Measurements from ENCODE around the gene VPS13D.

The VPS13D gene

DNA sequence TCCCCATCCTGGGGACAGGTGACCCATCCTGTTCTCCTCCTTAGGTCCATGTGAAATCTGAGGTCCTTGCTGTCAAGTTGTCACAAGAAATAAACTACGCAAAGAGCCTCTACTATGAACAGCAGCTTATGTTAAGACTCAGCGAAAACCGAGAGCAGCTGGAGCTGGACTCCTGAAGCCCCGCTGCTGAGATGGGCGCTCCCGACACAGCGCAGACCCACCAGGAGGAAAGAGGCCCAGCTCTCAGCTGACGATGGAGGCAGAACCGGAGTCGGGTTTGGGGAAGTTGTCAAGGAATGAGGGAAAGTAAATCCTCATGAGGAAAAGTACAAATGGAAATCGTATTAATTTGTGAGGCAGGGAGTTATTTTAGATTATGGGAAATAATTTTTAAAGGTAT is 279.0 kb downstream of the VPS13D start:
- Histone ChIP-seq H3K4me1 (ENCODE audit: control insufficient read depth, low read depth, low read length) (peaks cover 2% of the 10 kb centered on the region), H3K56ac (ENCODE audit: low read length) (no peak overlapping the region), H3K4me2 (ENCODE audit: low read length) (no peak overlapping the region), H4K8ac (ENCODE audit: low read depth, low read length) (no peak overlapping the region), H2BK5ac (ENCODE audit: low read length) (no peak overlapping the region), H3K23ac (ENCODE audit: low read length) (no peak overlapping the region), H3K27me3 (ENCODE audit: insufficient read depth, low read length, poor library complexity) (no peaks in the 10 kb centered on the region), H3K9ac (ENCODE audit: low read length) (no peak overlapping the region), H3K36me3 (ENCODE audit: control insufficient read depth, insufficient read depth, low read length) (no peaks in the 10 kb centered on the region), H3K18ac (ENCODE audit: low read length) (no peak overlapping the region), H3K4ac (ENCODE audit: low read depth, low read length) (no peak overlapping the region), H3K4me3 (ENCODE audit: low read length) (no peak overlapping the region), H2BK15ac (replicated peaks; ENCODE audit: low read depth) (no peak overlapping the region), H4K5ac (ENCODE audit: low read length) (no peak overlapping the region), H2AK5ac (ENCODE audit: low read length) (no peak overlapping the region), H3K79me2 (ENCODE audit: control insufficient read depth, insufficient read depth, low read length) (no peaks in the 10 kb centered on the region), H3K27ac (ENCODE audit: low read depth, low read length) (no peak overlapping the region), H3K79me1 (ENCODE audit: low read length) (no peaks in the 10 kb centered on the region), H2BK120ac (ENCODE audit: low read depth, low read length) (no peak overlapping the region)
- no peak for DNase-seq
- WGBS (ENCODE audit: extremely low coverage, insufficient coverage, low lambda C conversion rate): 100% methylated on average over 1 of the region's 11 CpGs

DNA sequence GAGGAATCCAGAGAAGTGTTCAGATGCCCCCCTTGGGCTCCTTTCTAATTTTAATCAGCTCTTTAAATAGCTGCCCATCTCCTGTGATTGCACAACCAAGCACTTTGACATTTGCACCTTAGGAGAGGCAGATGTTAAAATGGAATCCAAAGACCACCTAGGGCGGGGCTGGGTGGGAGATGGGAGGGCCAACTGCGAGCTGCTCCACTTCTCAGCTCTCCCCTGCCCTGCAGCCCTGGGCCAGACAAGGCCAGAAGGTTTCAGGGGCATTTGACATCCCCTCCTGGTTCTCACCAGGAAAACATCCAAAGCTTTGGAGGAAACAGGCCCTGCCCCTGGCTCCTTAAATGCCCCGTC is 281.3 kb downstream of the VPS13D start:
- Histone ChIP-seq H3K36me3 (ENCODE audit: control insufficient read depth, insufficient read depth, low read length) (no peaks in the 10 kb centered on the region), H3K18ac (ENCODE audit: low read length) (no peak overlapping the region), H2BK15ac (replicated peaks; ENCODE audit: low read depth) (no peak overlapping the region), H3K27me3 (ENCODE audit: insufficient read depth, low read length, poor library complexity) (no peaks in the 10 kb centered on the region), H3K9ac (ENCODE audit: low read length) (no peak overlapping the region), H2AK5ac (ENCODE audit: low read length) (no peak overlapping the region), H2BK120ac (ENCODE audit: low read depth, low read length) (no peak overlapping the region), H3K4me3 (ENCODE audit: low read length) (no peak overlapping the region), H4K8ac (ENCODE audit: low read depth, low read length) (no peak overlapping the region), H3K4ac (ENCODE audit: low read depth, low read length) (peak overlapping the region; percentile 87), H3K23ac (ENCODE audit: low read length) (no peak overlapping the region), H3K79me1 (ENCODE audit: low read length) (no peaks in the 10 kb centered on the region), H3K79me2 (ENCODE audit: control insufficient read depth, insufficient read depth, low read length) (no peaks in the 10 kb centered on the region), H2BK5ac (ENCODE audit: low read length) (no peak overlapping the region), H3K56ac (ENCODE audit: low read length) (no peak overlapping the region), H3K4me2 (ENCODE audit: low read length) (no peak overlapping the region), H3K27ac (ENCODE audit: low read depth, low read length) (no peak overlapping the region), H4K5ac (ENCODE audit: low read length) (no peak overlapping the region), H3K4me1 (ENCODE audit: control insufficient read depth, low read depth, low read length) (peaks cover 2% of the 10 kb centered on the region)
- peak; percentile 41 for DNase-seq
- WGBS (ENCODE audit: extremely low coverage, insufficient coverage, low lambda C conversion rate): no CpG with 5 or more reads among the region's 3 CpGs

- H3K4me2 ChIP-seq (ENCODE audit: low read length): no peak overlapping the region
- H3K4ac ChIP-seq (ENCODE audit: low read depth, low read length): no peak overlapping the region
- no peak overlapping the region for H3K56ac ChIP-seq (ENCODE audit: low read length)
- H3K36me3 ChIP-seq (ENCODE audit: control insufficient read depth, insufficient read depth, low read length): no peaks in the 10 kb centered on the region
- peaks cover 2% of the 10 kb centered on the region for H3K4me1 ChIP-seq (ENCODE audit: control insufficient read depth, low read depth, low read length)
- H4K8ac ChIP-seq (ENCODE audit: low read depth, low read length): no peak overlapping the region
- no peak overlapping the region for H4K5ac ChIP-seq (ENCODE audit: low read length)
- no peaks in the 10 kb centered on the region for H3K79me1 ChIP-seq (ENCODE audit: low read length)
- no peak overlapping the region for H3K23ac ChIP-seq (ENCODE audit: low read length)
- peak; percentile 50 for DNase-seq
- H2BK5ac ChIP-seq (ENCODE audit: low read length): no peak overlapping the region
- no peaks in the 10 kb centered on the region for H3K79me2 ChIP-seq (ENCODE audit: control insufficient read depth, insufficient read depth, low read length)
- no peak overlapping the region for H2BK120ac ChIP-seq (ENCODE audit: low read depth, low read length)
- H3K9ac ChIP-seq (ENCODE audit: low read length): no peak overlapping the region
- H3K18ac ChIP-seq (ENCODE audit: low read length): peak overlapping the region; percentile 71
- H3K27ac ChIP-seq (ENCODE audit: low read depth, low read length): no peak overlapping the region
- WGBS (ENCODE audit: extremely low coverage, insufficient coverage, low lambda C conversion rate): no CpG with 5 or more reads among the region's 13 CpGs
- no peak overlapping the region for H3K4me3 ChIP-seq (ENCODE audit: low read length)
- no peak overlapping the region for H2AK5ac ChIP-seq (ENCODE audit: low read length)
- no peak overlapping the region for H2BK15ac ChIP-seq (replicated peaks; ENCODE audit: low read depth)
- no peaks in the 10 kb centered on the region for H3K27me3 ChIP-seq (ENCODE audit: insufficient read depth, low read length, poor library complexity)
These were observed 282.0 kb downstream of the VPS13D start for GRCh38 chr1:12511516-12512468.

DNA sequence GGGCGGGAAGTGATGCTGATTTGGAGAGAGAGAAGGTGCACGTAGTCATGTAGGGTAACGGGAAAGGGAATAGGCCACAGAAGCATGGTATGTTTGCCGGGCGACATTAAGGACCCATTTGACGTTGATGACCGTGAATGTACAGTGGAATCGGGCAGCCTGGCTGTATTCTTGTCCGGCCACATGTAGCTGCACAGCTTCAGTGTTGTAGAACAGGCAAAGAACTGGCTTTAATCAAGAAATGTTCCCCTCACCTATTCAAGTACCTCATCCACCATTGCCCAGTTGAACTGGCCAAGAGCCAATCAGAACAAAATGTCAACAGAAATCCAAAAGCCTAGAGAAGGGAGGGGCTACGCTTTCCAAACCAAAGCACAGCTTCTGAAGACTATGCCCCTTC is 283.4 kb downstream of the VPS13D start:
- H3K4me3 ChIP-seq (ENCODE audit: low read length): no peak overlapping the region
- H3K9ac ChIP-seq (ENCODE audit: low read length): no peak overlapping the region
- H2AK5ac ChIP-seq (ENCODE audit: low read length): no peak overlapping the region
- WGBS (ENCODE audit: extremely low coverage, insufficient coverage, low lambda C conversion rate): no CpG with 5 or more reads among the region's 10 CpGs
- H3K4me1 ChIP-seq (ENCODE audit: control insufficient read depth, low read depth, low read length): peaks cover 2% of the 10 kb centered on the region
- H3K4me2 ChIP-seq (ENCODE audit: low read length): no peak overlapping the region
- H4K8ac ChIP-seq (ENCODE audit: low read depth, low read length): no peak overlapping the region
- H2BK15ac ChIP-seq (replicated peaks; ENCODE audit: low read depth): no peak overlapping the region
- H2BK5ac ChIP-seq (ENCODE audit: low read length): no peak overlapping the region
- no peaks in the 10 kb centered on the region for H3K36me3 ChIP-seq (ENCODE audit: control insufficient read depth, insufficient read depth, low read length)
- no peak overlapping the region for H2BK120ac ChIP-seq (ENCODE audit: low read depth, low read length)
- no peak overlapping the region for H3K18ac ChIP-seq (ENCODE audit: low read length)
- H3K27ac ChIP-seq (ENCODE audit: low read depth, low read length): no peak overlapping the region
- DNase-seq: no peak
- H3K23ac ChIP-seq (ENCODE audit: low read length): no peak overlapping the region
- no peak overlapping the region for H4K5ac ChIP-seq (ENCODE audit: low read length)
- no peak overlapping the region for H3K4ac ChIP-seq (ENCODE audit: low read depth, low read length)
- H3K27me3 ChIP-seq (ENCODE audit: insufficient read depth, low read length, poor library complexity): no peaks in the 10 kb centered on the region
- H3K79me2 ChIP-seq (ENCODE audit: control insufficient read depth, insufficient read depth, low read length): no peaks in the 10 kb centered on the region
- no peak overlapping the region for H3K56ac ChIP-seq (ENCODE audit: low read length)
- H3K79me1 ChIP-seq (ENCODE audit: low read length): no peaks in the 10 kb centered on the region

DNA sequence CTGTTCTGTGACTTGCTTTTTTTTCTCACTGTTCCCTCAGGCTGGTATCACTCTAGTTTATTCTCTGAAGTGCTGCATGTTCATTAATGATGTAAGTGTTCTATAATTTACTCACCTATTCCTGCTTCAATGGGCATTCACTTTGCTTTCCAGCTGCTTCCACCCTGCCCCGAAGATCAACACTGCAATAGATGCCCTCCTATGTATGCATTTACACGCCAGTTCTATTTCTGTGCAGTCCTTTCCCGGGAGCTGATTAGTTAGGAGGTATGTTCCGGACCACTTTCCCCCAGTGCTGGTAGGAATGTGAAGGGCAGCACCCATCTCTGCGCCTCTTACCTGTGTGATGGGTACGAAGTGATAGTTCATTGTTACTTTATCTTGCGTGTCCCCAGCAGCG is 284.8 kb downstream of the VPS13D start:
- DNase-seq: no peak

More for the DNA sequence above, 284.8 kb downstream of the VPS13D start:
- Histone ChIP-seq H4K8ac (ENCODE audit: low read depth, low read length) (no peak overlapping the region), H3K27ac (ENCODE audit: low read depth, low read length) (no peak overlapping the region), H3K23ac (ENCODE audit: low read length) (no peak overlapping the region), H3K79me2 (ENCODE audit: control insufficient read depth, insufficient read depth, low read length) (no peaks in the 10 kb centered on the region), H4K5ac (ENCODE audit: low read length) (no peak overlapping the region), H2BK15ac (replicated peaks; ENCODE audit: low read depth) (no peak overlapping the region), H3K56ac (ENCODE audit: low read length) (no peak overlapping the region), H2BK5ac (ENCODE audit: low read length) (no peak overlapping the region), H3K18ac (ENCODE audit: low read length) (no peak overlapping the region), H3K79me1 (ENCODE audit: low read length) (no peaks in the 10 kb centered on the region), H2BK120ac (ENCODE audit: low read depth, low read length) (no peak overlapping the region), H3K36me3 (ENCODE audit: control insufficient read depth, insufficient read depth, low read length) (no peaks in the 10 kb centered on the region), H3K4me2 (ENCODE audit: low read length) (no peak overlapping the region), H3K9ac (ENCODE audit: low read length) (no peak overlapping the region), H3K27me3 (ENCODE audit: insufficient read depth, low read length, poor library complexity) (no peaks in the 10 kb centered on the region), H3K4me3 (ENCODE audit: low read length) (no peak overlapping the region), H3K4ac (ENCODE audit: low read depth, low read length) (no peak overlapping the region), H2AK5ac (ENCODE audit: low read length) (no peak overlapping the region), H3K4me1 (ENCODE audit: control insufficient read depth, low read depth, low read length) (peaks cover 2% of the 10 kb centered on the region)
- no CpG with 5 or more reads among the region's 8 CpGs for WGBS (ENCODE audit: extremely low coverage, insufficient coverage, low lambda C conversion rate)
